ENCODE data around the gene TMEM178A. TPM values are rescaled to one million over a fixed set of nuclear protein-coding genes. Genes with fewer than 3 reads are reported as not detected.
A peak's percentile ranks its signal among the peaks of the same experiment; 100 is the strongest.

Gene TMEM178A
- total and polyA plus RNA-seq, 4 donors: 13.6 to 55.8 (median 36.2) TPM

DNA sequence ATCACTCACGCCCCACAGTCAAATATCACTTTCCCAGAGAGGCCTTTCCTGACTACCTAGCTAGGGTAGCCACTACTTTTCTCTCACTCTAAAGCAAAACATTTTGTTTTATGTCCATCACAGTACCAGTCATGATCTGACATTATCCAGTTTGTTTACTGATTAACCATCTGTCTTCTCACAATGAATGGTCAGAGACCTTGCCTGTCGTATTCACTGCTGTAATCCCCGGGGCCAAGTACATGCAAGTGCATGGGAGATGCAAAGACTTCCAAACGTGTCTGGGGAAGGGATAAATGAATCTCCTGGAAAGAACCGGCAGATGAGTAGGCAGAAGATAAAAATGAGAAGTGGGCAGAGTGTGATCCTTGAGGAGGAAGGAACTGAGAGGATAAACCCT lies 73.7 kb downstream of the TMEM178A start:
- peaks cover 6% of the 10 kb centered on the region for H3K36me3 ChIP-seq (ENCODE audit: control insufficient read depth, insufficient read depth, low read length)
- WGBS (ENCODE audit: insufficient coverage): 57% methylated on average over 5 of the region's 5 CpGs
- H3K27me3 ChIP-seq (ENCODE audit: control insufficient read depth, insufficient read depth, low read length): no peaks in the 10 kb centered on the region
- peaks cover 3% of the 10 kb centered on the region for H3K4me1 ChIP-seq (ENCODE audit: control insufficient read depth, insufficient read depth, low read length)
- no peak for DNase-seq (ENCODE audit: low read depth in 4 of 6, low spot score in 6 of 6)
- H3K27ac ChIP-seq (ENCODE audit: low read depth, low read length): no peak overlapping the region
- no peaks in the 10 kb centered on the region for H3K9me3 ChIP-seq (ENCODE audit: control insufficient read depth, insufficient read depth, low read length)
- H3K4me3 ChIP-seq (ENCODE audit: low read depth, low read length): no peak overlapping the region

DNA sequence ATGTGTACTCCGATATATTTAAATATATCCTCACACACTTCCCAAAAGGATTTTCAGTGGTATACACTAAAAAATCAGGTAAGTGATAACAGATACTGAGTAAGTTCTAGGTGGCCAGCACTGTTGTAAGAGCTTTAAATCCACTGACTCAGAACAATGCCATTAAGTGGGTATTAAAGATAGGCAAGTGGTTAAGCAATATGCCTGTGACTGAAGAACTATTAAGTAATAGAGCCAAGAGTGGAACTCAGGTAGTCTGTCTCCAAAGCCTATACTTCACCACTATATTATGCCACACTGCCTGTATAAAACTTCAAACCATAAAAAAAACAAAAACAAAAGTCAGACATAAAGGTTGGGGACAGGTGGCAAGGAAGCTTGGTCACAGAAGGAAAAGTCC lies 76.2 kb downstream of the TMEM178A start:
- no peaks in the 10 kb centered on the region for H3K9me3 ChIP-seq (ENCODE audit: control insufficient read depth, insufficient read depth, low read length)
- DNase-seq (ENCODE audit: low read depth in 4 of 6, low spot score in 6 of 6): no peak
- H3K36me3 ChIP-seq (ENCODE audit: control insufficient read depth, insufficient read depth, low read length): peaks cover 6% of the 10 kb centered on the region
- no peaks in the 10 kb centered on the region for H3K27me3 ChIP-seq (ENCODE audit: control insufficient read depth, insufficient read depth, low read length)
- no peak overlapping the region for H3K27ac ChIP-seq (ENCODE audit: low read depth, low read length)
- peaks cover 3% of the 10 kb centered on the region for H3K4me1 ChIP-seq (ENCODE audit: control insufficient read depth, insufficient read depth, low read length)
- no peak overlapping the region for H3K4me3 ChIP-seq (ENCODE audit: low read depth, low read length)
- WGBS (ENCODE audit: insufficient coverage): no CpG with 5 or more reads among the region's 1 CpG

DNA sequence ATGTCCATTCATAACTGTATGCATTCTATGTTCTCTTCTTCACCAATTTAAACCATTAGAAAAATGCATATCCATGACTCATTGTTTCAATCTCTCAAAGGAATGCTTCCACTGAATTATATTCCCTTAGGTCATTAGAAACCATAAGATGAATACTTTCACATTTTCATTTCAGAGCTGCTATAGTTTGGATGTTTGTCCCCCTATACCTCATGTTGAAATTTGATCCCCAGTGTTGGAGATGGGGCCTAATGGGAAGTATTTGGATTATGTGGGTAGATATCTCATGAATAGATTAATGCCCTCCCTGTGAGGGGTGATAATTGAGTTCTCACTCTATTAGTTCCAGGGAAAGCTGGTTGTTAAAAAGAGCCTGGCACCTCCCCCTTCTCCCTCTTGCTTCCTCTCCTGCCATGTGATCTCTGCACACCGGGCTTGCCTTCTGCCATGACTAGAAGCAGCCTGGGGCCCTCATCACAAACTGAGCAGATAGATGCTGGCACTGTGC lies 77.6 kb downstream of the TMEM178A start:
- DNase-seq (ENCODE audit: low read depth in 4 of 6, low spot score in 6 of 6): peak in 2 of 6 donors; percentile 48 to 50
- Histone ChIP-seq H3K27ac (ENCODE audit: low read depth, low read length) (no peak overlapping the region), H3K4me3 (ENCODE audit: low read depth, low read length) (no peak overlapping the region), H3K27me3 (ENCODE audit: control insufficient read depth, insufficient read depth, low read length) (no peaks in the 10 kb centered on the region), H3K36me3 (ENCODE audit: control insufficient read depth, insufficient read depth, low read length) (no peaks in the 10 kb centered on the region), H3K9me3 (ENCODE audit: control insufficient read depth, insufficient read depth, low read length) (no peaks in the 10 kb centered on the region), H3K4me1 (ENCODE audit: control insufficient read depth, insufficient read depth, low read length) (no peaks in the 10 kb centered on the region)
- 22% methylated on average over 1 of the region's 1 CpG for WGBS (ENCODE audit: insufficient coverage)

DNA sequence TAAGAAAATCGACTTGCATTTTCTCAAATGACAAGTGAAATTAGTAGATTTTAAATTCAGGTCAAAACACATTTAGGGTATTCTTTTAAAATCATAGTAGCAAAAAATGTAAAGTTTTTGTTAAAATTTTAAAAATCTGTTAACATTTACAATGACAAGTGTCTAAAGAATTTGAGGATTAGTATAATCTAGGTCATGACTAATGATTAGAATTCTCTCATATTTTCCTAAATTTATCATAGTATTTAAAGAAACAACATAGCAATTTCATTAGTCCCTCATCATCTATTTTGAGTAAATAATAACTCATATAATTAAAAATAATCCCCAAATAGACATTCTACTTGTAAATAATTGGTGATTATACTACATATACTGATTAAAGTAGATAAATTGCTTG lies 89.7 kb downstream of the TMEM178A start:
- H3K4me3 ChIP-seq (ENCODE audit: low read depth, low read length): no peak overlapping the region
- H3K9me3 ChIP-seq (ENCODE audit: control insufficient read depth, insufficient read depth, low read length): no peaks in the 10 kb centered on the region
- no peak overlapping the region for H3K27ac ChIP-seq (ENCODE audit: low read depth, low read length)
- no CpG with 5 or more reads among the region's 1 CpG for WGBS (ENCODE audit: insufficient coverage)
- no peaks in the 10 kb centered on the region for H3K4me1 ChIP-seq (ENCODE audit: control insufficient read depth, insufficient read depth, low read length)
- H3K27me3 ChIP-seq (ENCODE audit: control insufficient read depth, insufficient read depth, low read length): no peaks in the 10 kb centered on the region
- no peak for DNase-seq (ENCODE audit: low read depth in 4 of 6, low spot score in 6 of 6)
- H3K36me3 ChIP-seq (ENCODE audit: control insufficient read depth, insufficient read depth, low read length): peaks cover 11% of the 10 kb centered on the region

DNA sequence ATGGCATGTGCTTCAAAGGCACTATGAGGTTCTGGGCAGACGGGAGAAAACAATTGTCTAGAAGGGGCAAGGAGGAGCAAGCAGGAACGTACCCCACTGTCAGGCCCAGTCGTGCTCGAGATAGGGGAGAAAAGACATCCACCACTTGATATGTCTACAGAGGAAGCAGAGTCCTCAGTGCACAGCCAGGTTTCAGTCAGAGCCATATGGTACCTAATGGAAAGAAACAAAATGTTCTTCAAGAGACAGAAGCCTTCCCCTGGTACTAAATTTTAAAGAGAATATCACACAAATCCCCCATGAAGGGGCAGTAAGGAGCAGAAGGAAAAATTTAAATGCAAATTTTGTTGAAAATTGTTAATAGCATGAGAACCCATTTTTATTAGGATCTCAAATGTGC lies 91.4 kb downstream of the TMEM178A start:
- peaks cover 8% of the 10 kb centered on the region for H3K36me3 ChIP-seq (ENCODE audit: control insufficient read depth, insufficient read depth, low read length)
- H3K27me3 ChIP-seq (ENCODE audit: control insufficient read depth, insufficient read depth, low read length): no peaks in the 10 kb centered on the region
- no peak overlapping the region for H3K4me3 ChIP-seq (ENCODE audit: low read depth, low read length)
- no peaks in the 10 kb centered on the region for H3K9me3 ChIP-seq (ENCODE audit: control insufficient read depth, insufficient read depth, low read length)
- WGBS (ENCODE audit: insufficient coverage): 89% methylated on average over 1 of the region's 4 CpGs
- H3K4me1 ChIP-seq (ENCODE audit: control insufficient read depth, insufficient read depth, low read length): no peaks in the 10 kb centered on the region
- no peak for DNase-seq (ENCODE audit: low read depth in 4 of 6, low spot score in 6 of 6)
- H3K27ac ChIP-seq (ENCODE audit: low read depth, low read length): no peak overlapping the region

DNA sequence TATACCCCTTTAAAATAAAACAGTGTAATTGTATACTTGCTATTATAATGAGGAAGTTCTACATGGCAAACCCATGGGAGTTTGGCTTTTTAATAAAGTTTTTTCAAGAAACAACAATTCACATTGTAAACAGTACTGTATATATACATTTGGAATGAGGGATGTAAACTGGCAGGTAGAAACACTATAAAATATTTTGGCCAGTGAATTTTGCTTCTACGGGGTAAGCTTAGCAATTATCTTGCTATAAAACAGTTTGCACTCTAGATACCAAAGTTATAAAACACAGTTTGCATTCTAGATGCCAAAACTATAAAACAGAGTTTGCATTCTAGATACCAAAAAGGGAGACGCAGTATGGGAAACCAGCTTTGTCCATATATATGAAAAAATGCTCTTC lies 96.7 kb downstream of the TMEM178A start:
- Histone ChIP-seq H3K27ac (ENCODE audit: low read depth, low read length) (no peak overlapping the region), H3K4me3 (ENCODE audit: low read depth, low read length) (no peak overlapping the region), H3K36me3 (ENCODE audit: control insufficient read depth, insufficient read depth, low read length) (peaks cover 4% of the 10 kb centered on the region), H3K9me3 (ENCODE audit: control insufficient read depth, insufficient read depth, low read length) (no peaks in the 10 kb centered on the region), H3K4me1 (ENCODE audit: control insufficient read depth, insufficient read depth, low read length) (no peaks in the 10 kb centered on the region), H3K27me3 (ENCODE audit: control insufficient read depth, insufficient read depth, low read length) (no peaks in the 10 kb centered on the region)
- no CpG with 5 or more reads among the region's 2 CpGs for WGBS (ENCODE audit: insufficient coverage)
- no peak for DNase-seq (ENCODE audit: low read depth in 4 of 6, low spot score in 6 of 6)

Other genes with a start within 250 kb of the TMEM178A start
- gene MAP4K3, start 228.6 kb upstream of the TMEM178A start, total RNA-seq: 10 to 100 TPM; 59.5 to 88.9 TPM
- gene MAP4K3, start 228.6 kb upstream of the TMEM178A start, polyA plus RNA-seq (ENCODE audit: insufficient read length in 2 of 2): 10 to 100 TPM; 48.0 to 58.3 TPM
- 10 to 100 TPM; 16.4 to 16.8 TPM for gene THUMPD2, start 113.3 kb downstream of the TMEM178A start, total RNA-seq
- 10 to 100 TPM; 15.1 TPM for gene THUMPD2, start 113.3 kb downstream of the TMEM178A start, polyA plus RNA-seq (ENCODE audit: insufficient read length in 2 of 2)